SK-MEL-5 (cell line): ENCODE measurements around the gene SEC16B. TPM values are rescaled to one million over a fixed set of nuclear protein-coding genes. Genes with fewer than 3 reads are reported as not detected.
A peak's percentile ranks its signal among the peaks of the same experiment; 100 is the strongest.
"Not testable (repeated sequence)": the region's sequence is repeated elsewhere in the genome, so short reads cannot be mapped to it uniquely, and the experiment has no call there.

Experiments
- DNase-seq: peaks from one replicate; pipeline ENCODE4 v3.0.0-alpha.2; 2016; ENCODE audit warnings: low read depth, low spot score
- in situ Hi-C: cut with HindIII; loops from 2 replicates; pipeline ENCODE4 v1.10.0; 2016; ENCODE audit warnings: low sequenced_read_pairs, high pct_unique_total_duplicates, low pct_unique_long_range_greater_than_20kb
- polyA plus RNA-seq, 2 experiments: library from polyadenylated mRNA; depleted of rRNA; stranded (reverse); fragments of >200 nt; gene quantifications; 2 replicates each; pipeline ENCODE4 v1.2.3, GENCODE V29; 2015
- total RNA-seq: library from RNA; depleted of rRNA; stranded (reverse); fragments of >200 nt; shearing (Covaris generic); gene quantifications from 2 replicates; pipeline ENCODE4 v1.2.3, GENCODE V29; 2014; rRNA removed

SEC16B gene
- 0.19 and 0.32 TPM in 2 replicates for total RNA-seq
- 0.77 and 1.0 TPM in 2 replicates for polyA plus RNA-seq (2015; cell fraction: cytosol; rRNA removed)
- polyA plus RNA-seq (2015; cell fraction: nucleus; rRNA removed): 4.4 and 10.1 TPM in 2 replicates

GRCh38 chr1:177969825-177970371, at the start of gene SEC16B:
Gene SEC16B (minus strand): TSS chr1:177970058. CDS start chr1:177967981, 2,077 bp downstream.
- no peak for DNase-seq
- in situ Hi-C loops: no loop called here

DNA sequence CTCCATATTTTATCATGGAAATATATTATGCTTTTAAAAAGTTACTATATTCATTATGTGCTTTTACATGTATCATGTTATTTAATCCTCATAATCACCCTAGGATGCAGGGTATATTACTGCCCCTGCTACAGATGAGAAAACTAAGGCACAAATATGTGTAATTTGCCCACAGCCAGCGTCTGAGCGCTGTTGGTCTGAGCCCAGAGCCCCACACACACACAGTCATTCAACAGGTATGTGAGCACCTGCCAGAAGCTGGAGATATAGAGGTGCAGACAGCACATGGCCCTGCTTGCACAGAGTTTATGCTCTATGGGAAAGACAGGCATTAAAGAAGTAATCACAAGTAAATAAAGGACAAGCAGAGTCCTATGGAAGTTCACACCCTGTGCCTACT, 49.8 kb upstream of the SEC16B start:
- no peak for DNase-seq
- in situ Hi-C loops: no loop called here

GRCh38 chr1:178019208-178019607, 49.4 kb upstream of the SEC16B start:
- in situ Hi-C loops: no loop called here
- no peak for DNase-seq

DNA sequence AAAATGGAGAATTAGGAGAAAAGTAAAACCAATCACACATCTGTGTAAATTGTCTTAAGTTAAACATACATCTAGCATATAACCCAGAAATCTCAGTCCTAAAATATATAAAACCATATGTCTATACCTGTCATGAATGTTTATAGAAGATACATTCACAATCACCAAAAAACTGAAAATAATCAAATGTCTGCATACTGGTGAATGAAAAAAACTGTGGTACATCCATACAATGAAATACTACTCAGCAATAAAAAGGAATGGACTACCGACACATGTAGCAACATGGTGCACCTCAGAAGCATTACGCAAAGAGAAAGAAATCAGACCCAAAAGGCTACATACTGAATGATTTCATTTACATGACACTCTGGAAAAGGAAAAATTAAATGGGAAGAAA, 47.7 kb upstream of the SEC16B start:
- no peak for DNase-seq
- in situ Hi-C loops: no loop called here

GRCh38 chr1:178011864-178012503, 42.1 kb upstream of the SEC16B start:
- in situ Hi-C loops: no loop called here
- DNase-seq: no peak

- in situ Hi-C loops: no loop called here
- DNase-seq: no peak
Measured at GRCh38 chr1:178011465-178011828, 41.6 kb upstream of the SEC16B start.

- no peak for DNase-seq
- in situ Hi-C loops: no loop called here
Measured at GRCh38 chr1:178010674-178011464, 41.0 kb upstream of the SEC16B start.

DNA sequence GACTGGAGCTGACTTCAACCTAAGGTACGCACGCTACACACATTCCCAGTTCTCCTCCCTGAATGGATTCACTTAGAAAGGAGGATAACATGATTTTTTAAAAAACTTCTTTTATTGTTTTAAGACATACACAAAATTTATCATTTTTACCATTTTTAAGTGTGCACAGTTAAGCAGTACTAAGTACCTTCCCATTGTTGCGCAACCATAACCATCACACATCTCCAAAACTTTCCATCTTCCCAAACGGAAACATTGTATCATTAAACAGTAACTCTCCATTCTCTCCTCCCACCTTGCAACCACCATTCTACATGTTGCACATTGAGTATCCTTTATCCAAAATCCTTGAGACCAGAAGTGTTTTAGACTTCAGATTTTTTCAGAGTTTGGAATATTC, 36.2 kb upstream of the SEC16B start:
- in situ Hi-C loops: no loop called here

DNA sequence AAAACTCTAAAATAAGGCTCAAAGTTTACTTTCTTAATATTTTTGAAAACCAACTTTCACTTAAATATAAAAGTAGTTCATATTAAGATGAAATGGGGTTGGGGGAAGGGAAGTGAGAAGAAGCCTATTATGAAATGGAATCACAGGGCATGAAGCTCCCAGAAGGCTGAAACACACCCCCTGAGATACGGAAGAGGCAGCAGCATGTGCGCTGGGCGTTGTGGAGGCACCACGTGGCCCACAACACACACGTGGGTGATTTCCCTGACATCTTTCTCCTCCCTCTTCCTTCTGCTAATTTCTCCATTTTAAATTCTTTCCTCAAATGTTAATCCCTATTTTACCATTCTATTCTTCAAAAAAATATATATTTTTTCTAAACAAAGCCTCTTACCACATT, 35.6 kb upstream of the SEC16B start:
- no peak for DNase-seq
- in situ Hi-C loops: no loop called here

More for the DNA sequence above, 36.2 kb upstream of the SEC16B start:
- no peak for DNase-seq

DNA sequence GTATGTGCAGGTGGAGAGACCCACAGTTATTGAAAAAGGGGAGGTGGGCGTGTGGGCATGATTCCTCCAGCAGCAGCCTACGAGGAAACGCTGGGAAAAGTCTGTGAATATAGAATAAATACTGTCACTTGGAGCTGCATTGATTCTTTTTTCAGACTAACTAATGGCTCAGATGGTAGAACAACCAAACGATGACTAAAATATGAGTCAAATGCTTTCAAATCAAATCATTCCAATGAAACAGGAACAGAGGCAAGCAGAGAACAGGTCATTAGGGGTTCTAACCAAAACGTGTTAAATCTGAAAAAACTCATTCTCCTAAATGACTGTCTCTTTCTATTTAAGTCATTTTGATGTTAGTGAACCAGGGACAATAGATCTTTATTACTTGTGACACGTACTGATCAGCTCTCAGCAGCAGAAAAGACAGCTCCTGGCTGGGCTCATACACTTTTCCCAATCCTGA, 35.1 kb upstream of the SEC16B start:
- DNase-seq: no peak
- in situ Hi-C loops: no loop called here

DNA sequence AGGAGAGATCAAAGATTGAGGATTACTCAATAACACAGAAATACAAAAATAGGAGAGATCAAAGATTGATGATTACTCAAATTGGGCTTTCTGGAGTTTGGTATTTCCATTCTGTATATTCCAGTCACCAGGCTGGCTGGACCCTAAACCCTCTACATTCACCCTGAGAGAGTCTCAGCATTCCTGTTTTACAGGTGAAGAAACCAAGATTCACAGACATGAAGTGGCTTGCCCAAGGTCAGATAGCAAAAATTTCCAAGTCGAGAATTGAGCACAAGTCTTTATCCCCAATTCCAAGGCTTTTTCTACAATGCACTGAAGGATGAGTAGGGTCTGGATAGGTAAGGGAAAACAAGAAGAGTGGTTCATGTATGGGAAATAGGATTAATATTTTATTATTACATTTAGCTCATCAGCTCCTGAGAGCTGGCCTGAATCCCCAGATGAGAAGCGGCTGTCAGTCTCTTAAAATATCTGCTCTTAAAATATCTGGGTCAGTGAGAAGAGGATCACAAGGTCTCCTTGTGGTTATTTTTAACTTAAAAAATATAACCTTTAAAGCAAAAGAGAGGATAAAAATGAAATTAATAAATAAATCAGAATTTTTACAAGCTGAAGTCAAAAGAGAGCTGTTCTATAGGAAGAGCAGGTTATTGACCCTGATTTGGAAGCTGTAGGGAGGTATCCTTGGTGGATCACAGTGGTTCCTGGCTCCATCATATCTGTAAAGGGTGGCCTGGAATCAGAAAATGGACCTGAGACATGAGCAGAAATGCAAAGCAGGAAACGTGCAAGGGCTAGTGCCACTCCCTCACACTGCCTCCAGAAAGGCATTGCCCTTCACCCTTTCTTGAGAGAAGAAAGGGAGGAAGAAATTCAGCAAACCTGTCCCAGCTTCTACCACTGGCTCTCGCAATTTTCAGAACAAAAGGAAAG, 29.1 kb upstream of the SEC16B start:
- DNase-seq: no peak
- in situ Hi-C loops: no loop called here

- in situ Hi-C loops: no loop called here
- DNase-seq: no peak
Measured at GRCh38 chr1:177996957-177997356, 27.1 kb upstream of the SEC16B start.

DNA sequence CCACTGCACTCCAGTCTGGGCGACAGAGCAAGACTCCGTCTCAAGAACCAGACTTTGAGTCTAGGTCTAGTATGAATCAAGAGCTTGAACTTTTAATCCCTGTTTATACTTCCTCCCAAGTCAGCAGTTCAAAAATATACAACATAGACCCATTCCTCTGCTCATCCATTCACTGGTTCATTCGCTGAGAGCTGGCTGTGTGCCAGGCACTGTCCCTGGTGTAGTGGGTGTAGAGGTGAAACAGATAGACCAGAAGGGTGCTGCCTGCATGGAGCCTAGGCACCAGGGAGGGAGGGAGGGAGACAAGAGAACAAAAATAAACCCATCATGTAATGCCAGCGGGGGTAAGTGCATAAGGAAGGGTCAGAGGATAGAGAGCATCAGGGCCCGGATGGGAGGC, 25.5 kb upstream of the SEC16B start:
- DNase-seq: no peak
- in situ Hi-C loops: no loop called here

GRCh38 chr1:177986281-177986680, 16.4 kb upstream of the SEC16B start:
- in situ Hi-C loops: not testable (repeated sequence)

GRCh38 chr1:177984761-177985160, 14.9 kb upstream of the SEC16B start:
- in situ Hi-C loops: no loop called here
- no peak for DNase-seq

More at GRCh38 chr1:177986281-177986680, 16.4 kb upstream of the SEC16B start:
- DNase-seq: not testable (repeated sequence)

GRCh38 chr1:177984136-177984525, 14.3 kb upstream of the SEC16B start:
- in situ Hi-C loops: no loop called here
- peak; percentile 80 for DNase-seq

DNA sequence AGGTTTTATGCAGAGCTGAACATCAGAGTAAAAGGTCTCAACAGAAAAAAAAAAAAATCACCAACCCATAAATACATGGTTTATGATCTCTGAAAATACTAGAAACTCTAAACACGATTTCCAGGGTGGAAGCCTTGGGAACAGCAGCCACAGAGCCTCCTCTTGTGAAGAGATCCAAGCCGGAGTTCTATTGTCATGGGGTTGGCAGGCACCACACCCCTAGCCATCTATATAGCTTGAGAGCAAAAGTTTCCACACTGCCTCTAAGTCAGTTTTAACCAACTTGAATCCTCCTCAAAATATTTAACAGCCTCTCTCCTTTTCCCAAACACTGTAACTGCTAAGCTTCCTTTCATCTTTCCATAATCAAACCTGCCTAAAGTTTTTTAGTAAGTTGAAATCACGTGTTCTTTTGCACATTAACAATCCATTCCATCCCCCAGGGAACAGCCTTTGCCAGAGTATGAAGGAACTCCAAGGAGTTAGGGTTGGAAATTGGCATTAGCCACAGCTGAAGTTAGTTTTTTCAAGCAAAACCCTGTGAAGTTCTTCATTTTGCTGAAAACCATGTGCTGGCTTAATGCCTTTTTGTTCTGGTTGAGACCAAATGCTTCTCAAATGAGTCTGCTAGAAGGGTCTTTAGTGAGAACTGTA, 13.8 kb upstream of the SEC16B start:
- DNase-seq: peak; percentile 6
- in situ Hi-C loops: no loop called here
